ENCODE results near the gene NLRP1. TPM values are rescaled to one million over a fixed set of nuclear protein-coding genes. Genes with fewer than 3 reads are reported as not detected.

The NLRP1 gene
- polyA plus RNA-seq, 3 donors = 13.2 to 388 (median 17.3) TPM

- Histone ChIP-seq H4K20me1 (ENCODE audit: insufficient read depth, low read length) (peaks cover 29% of the 10 kb centered on the region), H3K27ac (ENCODE audit: low read depth in 1 of 2, low read length in 2 of 2) (peak overlapping the region in 1 of 2 donors; percentile 14), H3K36me3 (replicated peaks in 1 of 2; ENCODE audit: control insufficient read depth in 1 of 2, insufficient read depth in 2 of 2, low read length in 2 of 2) (peaks cover 43 to 75% of the 10 kb centered on the region in 2 donors), H3K4me1 (ENCODE audit: control insufficient read depth in 1 of 2, insufficient read depth in 2 of 2, low read length in 2 of 2) (no peaks in the 10 kb centered on the region), H3K9ac (ENCODE audit: insufficient read depth, low read length, poor library complexity, severe bottlenecking) (no peak overlapping the region), H3K27me3 (ENCODE audit: control insufficient read depth in 2 of 2, insufficient read depth in 2 of 2, low read length in 2 of 2) (no peaks in the 10 kb centered on the region), H3K4me3 (replicated peaks in 1 of 3; ENCODE audit: low read depth in 2 of 3, low read length in 3 of 3) (no peak overlapping the region), H3K79me2 (ENCODE audit: insufficient read depth, low read length) (no peaks in the 10 kb centered on the region), H2AFZ (ENCODE audit: insufficient read depth, low read depth, low read length, poor library complexity, severe bottlenecking) (no peak overlapping the region), H3K4me2 (replicated peaks; ENCODE audit: extremely low read depth, low read length, poor library complexity, severe bottlenecking) (no peak overlapping the region), H3K9me3 (replicated peaks in 1 of 2; ENCODE audit: control insufficient read depth in 1 of 2, insufficient read depth in 1 of 2, low read length in 2 of 2) (no peaks in the 10 kb centered on the region)
- H3K4me3 Mint-ChIP-seq = no peak overlapping the region
- H3K9me3 Mint-ChIP-seq = peaks cover 0 to 10% (median 6%) of the 10 kb centered on the region in 7 donors
- intact Hi-C loops (cut with micrococcal nuclease) = no loop called here
- 87% methylated on average over 4 of the region's 4 CpGs for WGBS (ENCODE audit: insufficient coverage)
- no peaks in the 10 kb centered on the region for H3K4me1 Mint-ChIP-seq
- no peak for TF ChIP-seq CTCF (IDR thresholded peaks at IDR 0.05)
- peaks cover 68 to 93% of the 10 kb centered on the region in 2 donors for H3K36me3 Mint-ChIP-seq
- DNase-seq = no peak
- peak overlapping the region in 2 of 7 donors; percentile 44 to 55 for H3K27ac Mint-ChIP-seq
- peaks cover 0 to 2% (median 0%) of the 10 kb centered on the region in 3 donors for H3K27me3 Mint-ChIP-seq (ENCODE audit: low read depth in 3 of 3)
Observed at GRCh38 chr17:5508810-5509209, 75.5 kb downstream of the NLRP1 start.

DNA sequence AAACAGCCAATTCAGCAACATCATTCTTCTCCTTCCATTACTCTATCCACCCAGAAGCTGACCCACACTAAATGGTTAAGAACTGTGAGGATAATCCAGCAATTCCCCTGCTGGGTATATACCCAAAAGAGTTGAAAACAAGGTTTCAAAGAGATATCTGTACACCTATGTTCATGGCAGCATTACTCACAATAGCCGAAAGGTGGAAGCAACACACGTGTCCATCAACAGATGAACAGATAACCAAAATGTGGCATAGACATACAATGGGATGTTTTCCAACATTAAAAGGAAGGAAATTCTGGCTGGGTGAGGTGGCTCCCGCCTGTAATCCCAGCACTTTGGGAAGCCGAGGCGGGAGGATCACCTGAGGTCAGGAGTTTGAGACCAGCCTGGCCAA lies 78.0 kb downstream of the NLRP1 start:
- Histone ChIP-seq H3K36me3 (replicated peaks in 1 of 2; ENCODE audit: control insufficient read depth in 1 of 2, insufficient read depth in 2 of 2, low read length in 2 of 2) (peaks cover 37 to 82% of the 10 kb centered on the region in 2 donors), H3K27ac (ENCODE audit: low read depth in 1 of 2, low read length in 2 of 2) (no peak overlapping the region), H3K9ac (ENCODE audit: insufficient read depth, low read length, poor library complexity, severe bottlenecking) (no peak overlapping the region), H2AFZ (ENCODE audit: insufficient read depth, low read depth, low read length, poor library complexity, severe bottlenecking) (no peak overlapping the region), H3K4me2 (replicated peaks; ENCODE audit: extremely low read depth, low read length, poor library complexity, severe bottlenecking) (no peak overlapping the region), H3K27me3 (ENCODE audit: control insufficient read depth in 2 of 2, insufficient read depth in 2 of 2, low read length in 2 of 2) (peaks cover 0 to 2% of the 10 kb centered on the region in 2 donors), H3K9me3 (replicated peaks in 1 of 2; ENCODE audit: control insufficient read depth in 1 of 2, insufficient read depth in 1 of 2, low read length in 2 of 2) (no peaks in the 10 kb centered on the region), H3K4me3 (replicated peaks in 1 of 3; ENCODE audit: low read depth in 2 of 3, low read length in 3 of 3) (no peak overlapping the region), H4K20me1 (ENCODE audit: insufficient read depth, low read length) (peaks cover 32% of the 10 kb centered on the region), H3K4me1 (ENCODE audit: control insufficient read depth in 1 of 2, insufficient read depth in 2 of 2, low read length in 2 of 2) (peaks cover 0 to 2% of the 10 kb centered on the region in 2 donors), H3K79me2 (ENCODE audit: insufficient read depth, low read length) (no peaks in the 10 kb centered on the region)
- no CpG with 5 or more reads among the region's 5 CpGs for WGBS (ENCODE audit: insufficient coverage)
- TF ChIP-seq CTCF (IDR thresholded peaks at IDR 0.05) = no peak
- Mint-ChIP-seq H3K27ac (no peak overlapping the region), H3K4me1 (peaks cover 4% of the 10 kb centered on the region), H3K9me3 (peaks cover 0 to 3% (median under 1%) of the 10 kb centered on the region in 7 donors), H3K36me3 (peaks cover 71 to 93% of the 10 kb centered on the region in 2 donors), H3K4me3 (no peak overlapping the region), H3K27me3 (ENCODE audit: low read depth in 3 of 3) (peaks cover 3 to 9% (median 6%) of the 10 kb centered on the region in 3 donors)
- intact Hi-C loops (cut with micrococcal nuclease) = no loop called here
- DNase-seq = no peak

Measured in CD14-positive monocyte (primary cell).